HG03139 (cell line): ENCODE data around the gene GLB1L.

Source experiments
- ATAC-seq: cut with Tn5 transposase; IDR thresholded peaks from one replicate; pipeline ENCODE4 v1.9.1; 2021; ENCODE audit not compliant: unreplicated experiment

The GLB1L gene

DNA sequence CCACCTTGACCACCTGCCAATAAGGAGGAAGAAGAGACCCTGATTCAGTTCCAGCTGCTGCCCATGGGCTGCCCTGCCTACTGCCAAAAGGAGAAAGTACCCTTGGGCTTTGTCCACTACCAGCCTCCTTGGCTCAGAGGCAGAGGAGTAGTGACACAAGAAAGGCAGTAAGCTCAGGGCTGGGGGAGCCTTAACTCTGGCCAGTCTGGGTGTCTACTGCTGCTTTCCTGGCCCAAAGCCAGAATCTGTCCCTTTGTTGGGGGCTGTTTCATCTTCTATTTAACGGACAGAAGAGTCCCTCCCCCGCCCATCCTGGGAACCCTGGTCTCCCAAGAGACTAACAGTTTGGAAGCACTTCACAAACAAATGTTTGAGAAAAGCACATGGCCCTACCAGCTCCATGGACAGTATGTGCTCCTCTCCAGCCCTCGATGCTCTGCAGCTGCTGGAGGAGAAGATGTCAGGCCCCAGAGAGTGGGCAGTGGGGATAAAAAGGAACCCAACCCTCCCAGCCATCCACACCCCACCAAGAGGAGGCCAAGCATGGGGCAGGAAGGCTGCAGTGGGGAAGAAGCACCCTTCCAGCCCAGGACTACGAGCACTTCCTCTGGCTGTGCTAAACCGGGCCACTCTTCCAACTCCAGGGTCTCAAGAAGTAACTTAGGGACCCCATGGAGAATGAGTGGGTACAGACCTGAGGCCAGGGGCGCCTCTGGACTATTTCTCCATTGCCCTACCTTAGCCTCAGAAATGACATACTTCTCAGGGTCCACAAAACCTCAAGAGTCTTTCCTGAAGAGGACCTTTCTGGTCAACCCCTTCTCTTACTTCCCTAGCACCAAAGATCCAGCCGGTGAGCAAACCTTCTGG, 17.0 kb downstream of the GLB1L start:
- ATAC-seq: no peak

- ATAC-seq: no peak
Measured at GRCh38 chr2:219225350-219225749, 19.9 kb downstream of the GLB1L start.

DNA sequence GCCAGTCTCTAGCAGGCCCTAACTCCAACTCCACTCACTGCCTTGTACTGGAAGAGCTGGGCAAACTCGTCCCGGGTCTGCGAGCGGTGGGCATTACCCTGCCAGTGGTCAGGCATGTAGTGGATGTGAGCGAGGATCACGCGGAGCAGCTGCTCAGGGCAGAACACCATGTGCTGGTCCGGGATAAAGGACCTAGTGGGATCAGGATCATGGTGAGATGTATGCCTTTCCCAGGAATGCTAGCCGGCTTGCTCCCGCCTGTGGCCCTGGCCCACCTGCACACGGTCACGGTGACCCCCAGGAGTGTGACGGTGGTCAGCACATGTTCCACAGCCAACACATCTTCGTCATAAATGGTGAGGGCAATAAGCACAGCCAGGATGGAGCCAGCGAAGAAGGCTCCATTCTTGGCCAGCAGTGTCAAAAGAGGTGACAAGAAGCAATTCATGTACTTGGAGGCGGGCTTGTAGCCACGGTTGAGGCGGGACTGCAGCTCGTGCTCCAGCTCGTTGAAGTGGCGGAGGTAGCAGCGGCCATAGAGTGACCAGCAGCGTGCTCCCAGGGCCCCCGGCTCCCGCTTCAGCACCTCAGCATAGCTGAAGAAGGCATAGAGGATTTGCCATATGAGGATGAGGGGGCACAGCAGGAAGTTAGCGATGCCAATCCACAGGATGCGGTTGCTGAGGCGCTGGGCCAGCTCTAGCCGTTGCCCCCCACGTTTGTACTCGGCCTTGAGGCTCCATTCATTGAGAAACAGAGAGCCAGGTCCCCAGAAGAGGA, 21.2 kb downstream of the GLB1L start:
- no peak for ATAC-seq

- no peak for ATAC-seq
Measured at GRCh38 chr2:219221957-219222518, 23.2 kb downstream of the GLB1L start.

GRCh38 chr2:219220652-219221402, 24.4 kb downstream of the GLB1L start:
- ATAC-seq: no peak

GRCh38 chr2:219219784-219220532, 25.3 kb downstream of the GLB1L start:
- ATAC-seq: no peak

- ATAC-seq: peak; percentile 77
Measured at GRCh38 chr2:219218732-219219701, 26.2 kb downstream of the GLB1L start, which contains the start of gene ABCB6. Gene ABCB6, minus strand, starts transcription at chr2:219218958. Its CDS starts 285 bp downstream, at chr2:219218673.

DNA sequence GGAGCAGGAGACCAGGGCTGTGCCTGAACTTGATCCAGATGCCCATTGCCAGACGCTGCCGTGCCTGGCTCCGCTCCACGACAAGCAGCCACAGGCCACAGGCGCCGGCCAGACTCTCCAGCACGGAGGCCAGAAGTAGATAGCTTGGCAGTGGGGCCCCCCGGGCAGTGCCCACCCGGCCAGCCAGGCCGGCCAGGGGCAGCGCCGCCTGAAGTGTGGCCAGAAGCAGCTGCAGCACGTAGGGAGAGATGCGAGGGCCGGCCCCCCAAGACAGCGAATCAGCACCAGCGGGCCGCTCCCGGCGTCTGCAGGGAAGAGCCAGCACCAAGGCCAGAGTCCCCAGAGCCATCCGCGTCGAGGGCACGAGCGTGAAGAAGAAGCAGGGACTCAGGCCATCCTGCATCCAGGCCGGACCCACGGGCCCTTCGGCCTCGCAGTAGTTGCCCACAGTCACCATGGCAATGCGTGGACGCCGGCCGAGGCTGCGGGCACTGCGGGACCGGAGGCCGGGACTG, 27.0 kb downstream of the GLB1L start:
- ATAC-seq: peak; percentile 16

GRCh38 chr2:219216535-219216915, 28.7 kb downstream of the GLB1L start:
- ATAC-seq: no peak

DNA sequence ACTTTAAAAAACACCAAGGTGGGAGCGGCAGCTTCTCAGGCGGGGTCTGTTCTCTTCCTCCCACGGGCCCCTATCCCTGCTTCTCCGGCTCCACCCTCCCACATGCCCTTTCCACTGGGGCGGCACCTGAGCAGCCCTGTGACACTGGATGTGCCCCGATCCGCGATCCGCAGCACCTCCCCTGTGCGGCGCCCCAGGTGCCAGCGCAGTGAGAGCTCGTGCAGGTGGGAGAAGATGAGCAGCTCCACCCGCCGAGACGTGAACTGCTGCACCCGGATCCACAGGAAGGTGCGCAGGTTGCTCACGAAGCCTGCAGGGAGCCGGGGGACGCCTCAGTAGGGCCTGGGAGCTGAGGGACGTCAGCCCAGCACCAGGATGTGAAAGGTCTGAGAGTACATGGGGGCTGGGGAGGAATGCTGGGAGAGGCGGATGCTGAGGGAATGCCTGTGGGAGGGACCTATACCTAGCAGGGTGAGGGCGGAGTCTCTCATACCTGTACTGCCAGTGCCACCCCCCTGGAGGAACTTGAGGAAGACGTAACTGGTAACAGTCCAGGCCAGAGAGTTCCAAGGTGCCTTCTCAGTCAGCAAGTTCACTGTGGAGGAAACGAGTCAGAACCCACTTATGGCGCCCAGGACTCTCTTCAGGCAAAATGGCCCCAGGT, 29.2 kb downstream of the GLB1L start:
- ATAC-seq: no peak

DNA sequence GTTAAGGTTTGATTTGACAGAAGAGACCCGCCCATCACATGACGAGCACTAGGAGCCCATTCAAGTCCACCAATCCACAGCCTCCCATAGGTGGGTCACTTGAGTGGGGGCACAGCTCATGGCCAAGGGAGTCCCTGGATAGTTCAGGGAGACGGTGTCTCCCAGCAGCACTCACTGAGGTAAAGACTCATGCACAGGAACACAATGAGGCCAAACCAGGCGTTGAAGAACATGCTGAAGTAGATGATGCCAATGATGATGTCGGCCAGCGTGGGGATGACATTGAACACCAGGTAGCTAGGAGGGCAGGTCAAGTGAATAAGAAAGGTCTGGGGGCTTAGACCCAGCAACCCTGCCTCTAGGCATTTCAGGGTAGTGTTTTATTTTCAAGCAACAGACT, 30.5 kb downstream of the GLB1L start:
- ATAC-seq: no peak

- ATAC-seq: no peak
Measured at GRCh38 chr2:219214141-219214540, 31.1 kb downstream of the GLB1L start.

GRCh38 chr2:219213486-219214071, 31.7 kb downstream of the GLB1L start:
- ATAC-seq: no peak

DNA sequence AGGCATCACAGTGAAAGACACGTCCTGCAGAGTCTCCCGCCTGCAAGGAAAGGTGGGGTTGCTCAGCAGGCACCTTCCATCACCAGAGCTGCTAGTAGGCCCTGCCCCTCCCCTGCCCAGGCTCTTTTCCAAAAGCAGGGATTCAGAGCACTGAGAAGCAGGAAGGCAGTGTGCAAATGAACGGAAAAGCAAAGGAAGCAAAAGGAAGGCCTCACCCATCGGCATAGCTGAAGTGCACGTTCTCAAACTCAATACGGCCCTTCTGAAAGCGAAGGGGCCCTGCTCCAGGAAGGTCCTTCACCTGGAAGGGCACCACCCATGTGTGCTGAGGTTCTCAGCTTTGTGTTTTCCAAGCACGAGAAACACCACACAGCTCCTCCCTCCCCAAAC, 32.2 kb downstream of the GLB1L start:
- ATAC-seq: no peak

- no peak for ATAC-seq
Measured at GRCh38 chr2:219210886-219211362, 34.3 kb downstream of the GLB1L start.

DNA sequence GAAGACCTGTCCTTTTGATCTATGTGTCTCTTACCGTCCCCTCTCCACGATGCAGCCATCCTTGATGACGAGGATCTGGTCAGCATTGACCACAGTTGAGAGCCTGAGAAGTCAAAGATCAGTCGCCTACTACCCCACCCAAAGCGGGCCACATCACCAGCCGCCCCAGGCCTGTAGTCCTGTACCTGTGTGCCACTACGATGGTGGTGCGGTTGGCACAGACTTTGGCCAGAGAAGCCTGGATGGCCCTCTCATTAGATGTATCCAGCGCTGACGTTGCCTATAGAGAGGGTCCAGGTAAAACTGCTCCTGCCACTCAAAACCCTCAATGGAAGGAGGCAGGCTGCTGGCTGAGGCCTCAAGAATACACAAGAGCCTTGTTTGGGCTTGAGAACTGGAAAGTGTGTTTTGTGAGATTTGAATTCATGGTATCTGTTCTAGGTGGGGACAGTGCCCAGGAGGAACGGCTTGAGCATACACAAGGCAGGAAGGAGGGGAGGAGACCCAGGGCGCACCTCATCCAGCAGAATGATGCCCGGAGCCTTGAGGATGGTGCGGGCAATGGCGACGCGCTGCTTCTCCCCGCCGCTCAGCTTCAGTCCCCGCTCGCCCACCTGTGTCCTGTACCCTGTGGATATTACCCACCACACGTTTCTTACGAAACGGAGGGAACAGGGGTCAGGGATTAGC, 34.9 kb downstream of the GLB1L start:
- ATAC-seq: no peak
